ENCODE results near the gene MCUR1.

Gene MCUR1

GRCh38 chr6:13766201-13766634 is 48.1 kb downstream of the MCUR1 start:
- H3K9me3 ChIP-seq (ENCODE audit: control insufficient read depth, low read length) = no peaks in the 10 kb centered on the region
- no peak overlapping the region for H3K4me3 ChIP-seq (ENCODE audit: insufficient read depth, low read depth, low read length)
- WGBS, 2 experiments = 86 to 91% methylated on average over 5 of the region's 5 CpGs

GRCh38 chr6:13765570-13765969 is 48.8 kb downstream of the MCUR1 start:
- Histone ChIP-seq H3K27ac (ENCODE audit: insufficient read depth, low read depth, low read length, poor library complexity, severe bottlenecking) (no peak overlapping the region), H3K4me3 (ENCODE audit: insufficient read depth, low read depth, low read length) (no peak overlapping the region), H3K36me3 (ENCODE audit: control insufficient read depth, insufficient read depth, low read length) (no peaks in the 10 kb centered on the region), H3K9me3 (ENCODE audit: control insufficient read depth, low read length) (no peaks in the 10 kb centered on the region), H3K27me3 (ENCODE audit: control insufficient read depth, insufficient read depth, low read length, poor library complexity, severe bottlenecking) (no peaks in the 10 kb centered on the region), H3K4me1 (ENCODE audit: control insufficient read depth, insufficient read depth, low read length) (peaks cover 6% of the 10 kb centered on the region)
- WGBS, 2 experiments = 86 to 87% methylated on average over 8 of the region's 8 CpGs

More at GRCh38 chr6:13766201-13766634, 48.1 kb downstream of the MCUR1 start:
- Histone ChIP-seq H3K4me1 (ENCODE audit: control insufficient read depth, insufficient read depth, low read length) (peaks cover 6% of the 10 kb centered on the region), H3K27ac (ENCODE audit: insufficient read depth, low read depth, low read length, poor library complexity, severe bottlenecking) (no peak overlapping the region), H3K36me3 (ENCODE audit: control insufficient read depth, insufficient read depth, low read length) (no peaks in the 10 kb centered on the region), H3K27me3 (ENCODE audit: control insufficient read depth, insufficient read depth, low read length, poor library complexity, severe bottlenecking) (no peaks in the 10 kb centered on the region)

GRCh38 chr6:13764996-13765395 is 49.4 kb downstream of the MCUR1 start:
- 94 to 95% methylated on average over 9 of the region's 9 CpGs for WGBS, 2 experiments
- H3K9me3 ChIP-seq (ENCODE audit: control insufficient read depth, low read length) = no peaks in the 10 kb centered on the region
- H3K36me3 ChIP-seq (ENCODE audit: control insufficient read depth, insufficient read depth, low read length) = no peaks in the 10 kb centered on the region
- H3K27ac ChIP-seq (ENCODE audit: insufficient read depth, low read depth, low read length, poor library complexity, severe bottlenecking) = no peak overlapping the region
- H3K27me3 ChIP-seq (ENCODE audit: control insufficient read depth, insufficient read depth, low read length, poor library complexity, severe bottlenecking) = no peaks in the 10 kb centered on the region
- no peak overlapping the region for H3K4me3 ChIP-seq (ENCODE audit: insufficient read depth, low read depth, low read length)
- H3K4me1 ChIP-seq (ENCODE audit: control insufficient read depth, insufficient read depth, low read length) = peaks cover 6% of the 10 kb centered on the region

- H3K9me3 ChIP-seq (ENCODE audit: control insufficient read depth, low read length) = no peaks in the 10 kb centered on the region
- H3K36me3 ChIP-seq (ENCODE audit: control insufficient read depth, insufficient read depth, low read length) = no peaks in the 10 kb centered on the region
- H3K27ac ChIP-seq (ENCODE audit: insufficient read depth, low read depth, low read length, poor library complexity, severe bottlenecking) = no peak overlapping the region
- H3K4me1 ChIP-seq (ENCODE audit: control insufficient read depth, insufficient read depth, low read length) = peaks cover 6% of the 10 kb centered on the region
- H3K4me3 ChIP-seq (ENCODE audit: insufficient read depth, low read depth, low read length) = no peak overlapping the region
- WGBS, 2 experiments = 83 to 84% methylated on average over 5 of the region's 5 CpGs
- no peaks in the 10 kb centered on the region for H3K27me3 ChIP-seq (ENCODE audit: control insufficient read depth, insufficient read depth, low read length, poor library complexity, severe bottlenecking)
Observed at GRCh38 chr6:13763740-13764381, 50.5 kb downstream of the MCUR1 start.

GRCh38 chr6:13762611-13763441 is 51.5 kb downstream of the MCUR1 start:
- Histone ChIP-seq H3K27me3 (ENCODE audit: control insufficient read depth, insufficient read depth, low read length, poor library complexity, severe bottlenecking) (no peaks in the 10 kb centered on the region), H3K27ac (ENCODE audit: insufficient read depth, low read depth, low read length, poor library complexity, severe bottlenecking) (no peak overlapping the region), H3K4me3 (ENCODE audit: insufficient read depth, low read depth, low read length) (no peak overlapping the region), H3K4me1 (ENCODE audit: control insufficient read depth, insufficient read depth, low read length) (peaks cover 6% of the 10 kb centered on the region), H3K36me3 (ENCODE audit: control insufficient read depth, insufficient read depth, low read length) (no peaks in the 10 kb centered on the region), H3K9me3 (ENCODE audit: control insufficient read depth, low read length) (no peaks in the 10 kb centered on the region)
- 92 to 95% methylated on average over 6 of the region's 6 CpGs for WGBS, 2 experiments

- H3K9me3 ChIP-seq (ENCODE audit: control insufficient read depth, low read length) = no peaks in the 10 kb centered on the region
- no peak overlapping the region for H3K27ac ChIP-seq (ENCODE audit: insufficient read depth, low read depth, low read length, poor library complexity, severe bottlenecking)
- no peaks in the 10 kb centered on the region for H3K36me3 ChIP-seq (ENCODE audit: control insufficient read depth, insufficient read depth, low read length)
- 89 to 94% methylated on average over 6 of the region's 6 CpGs for WGBS, 2 experiments
- H3K4me3 ChIP-seq (ENCODE audit: insufficient read depth, low read depth, low read length) = no peak overlapping the region
- no peaks in the 10 kb centered on the region for H3K27me3 ChIP-seq (ENCODE audit: control insufficient read depth, insufficient read depth, low read length, poor library complexity, severe bottlenecking)
- H3K4me1 ChIP-seq (ENCODE audit: control insufficient read depth, insufficient read depth, low read length) = no peaks in the 10 kb centered on the region
Observed at GRCh38 chr6:13761361-13762036, 52.9 kb downstream of the MCUR1 start.

GRCh38 chr6:13760307-13761304 is 53.8 kb downstream of the MCUR1 start:
- Histone ChIP-seq H3K36me3 (ENCODE audit: control insufficient read depth, insufficient read depth, low read length) (no peaks in the 10 kb centered on the region), H3K27me3 (ENCODE audit: control insufficient read depth, insufficient read depth, low read length, poor library complexity, severe bottlenecking) (no peaks in the 10 kb centered on the region), H3K9me3 (ENCODE audit: control insufficient read depth, low read length) (no peaks in the 10 kb centered on the region), H3K27ac (ENCODE audit: insufficient read depth, low read depth, low read length, poor library complexity, severe bottlenecking) (no peak overlapping the region), H3K4me1 (ENCODE audit: control insufficient read depth, insufficient read depth, low read length) (no peaks in the 10 kb centered on the region), H3K4me3 (ENCODE audit: insufficient read depth, low read depth, low read length) (no peak overlapping the region)
- WGBS, 2 experiments = 91 to 92% methylated on average over 11 of the region's 11 CpGs

GRCh38 chr6:13759025-13759424 is 55.3 kb downstream of the MCUR1 start:
- Histone ChIP-seq H3K4me1 (ENCODE audit: control insufficient read depth, insufficient read depth, low read length) (no peaks in the 10 kb centered on the region), H3K4me3 (ENCODE audit: insufficient read depth, low read depth, low read length) (no peak overlapping the region), H3K27me3 (ENCODE audit: control insufficient read depth, insufficient read depth, low read length, poor library complexity, severe bottlenecking) (no peaks in the 10 kb centered on the region), H3K36me3 (ENCODE audit: control insufficient read depth, insufficient read depth, low read length) (no peaks in the 10 kb centered on the region), H3K9me3 (ENCODE audit: control insufficient read depth, low read length) (no peaks in the 10 kb centered on the region), H3K27ac (ENCODE audit: insufficient read depth, low read depth, low read length, poor library complexity, severe bottlenecking) (no peak overlapping the region)
- 93% methylated on average over 6 of the region's 6 CpGs for WGBS, 2 experiments

GRCh38 chr6:13754644-13755043 is 59.7 kb downstream of the MCUR1 start:
- Histone ChIP-seq H3K4me3 (ENCODE audit: insufficient read depth, low read depth, low read length) (no peak overlapping the region), H3K27me3 (ENCODE audit: control insufficient read depth, insufficient read depth, low read length, poor library complexity, severe bottlenecking) (no peaks in the 10 kb centered on the region), H3K27ac (ENCODE audit: insufficient read depth, low read depth, low read length, poor library complexity, severe bottlenecking) (no peak overlapping the region), H3K36me3 (ENCODE audit: control insufficient read depth, insufficient read depth, low read length) (no peaks in the 10 kb centered on the region), H3K9me3 (ENCODE audit: control insufficient read depth, low read length) (no peaks in the 10 kb centered on the region), H3K4me1 (ENCODE audit: control insufficient read depth, insufficient read depth, low read length) (no peaks in the 10 kb centered on the region)
- 84 to 88% methylated on average over 2 of the region's 2 CpGs for WGBS, 2 experiments
